GM12873 (cell line): Measurements from ENCODE around the gene SYNGR4.

Source experiments
- TF ChIP-seq, protein P1 (sequence below): IDR thresholded peaks from 2 replicates; pipeline ENCODE4 v1.5.1; 2012; ENCODE audit warnings: low read depth, mild to moderate bottlenecking, moderate library complexity, low read length, control low read depth; ENCODE audit not compliant: insufficient read depth; ENCODE audit errors: missing control alignments

The SYNGR4 gene

DNA sequence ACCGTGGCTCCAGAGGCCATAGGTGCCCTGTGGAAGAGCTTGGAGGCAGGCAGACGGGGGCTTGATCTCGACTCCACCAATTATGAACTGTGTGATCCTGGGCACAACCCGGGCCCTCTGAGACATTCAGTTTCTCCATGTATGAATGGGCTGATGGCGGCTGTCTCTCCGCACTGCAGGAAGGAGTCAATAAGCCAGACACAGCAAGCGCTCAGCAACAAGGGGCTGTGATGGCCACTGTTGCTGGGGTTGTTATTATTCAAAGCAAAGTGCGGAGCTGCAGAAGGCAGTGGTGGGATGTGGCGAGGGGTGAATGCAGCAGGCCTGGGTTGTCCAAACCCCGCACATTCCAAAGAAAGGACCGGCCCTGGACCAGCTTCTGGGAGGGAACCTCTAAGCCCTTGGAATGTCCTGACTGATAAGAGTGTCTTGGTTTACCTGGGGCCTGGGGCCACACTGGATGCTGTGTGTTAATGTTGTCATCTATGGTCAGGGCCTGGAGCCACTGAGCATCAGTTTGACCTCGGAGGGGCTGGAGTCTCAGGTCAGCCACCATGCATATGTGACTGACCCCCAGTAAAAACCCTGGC lies 8.7 kb upstream of the SYNGR4 start:
- TF ChIP-seq, protein P1, sequence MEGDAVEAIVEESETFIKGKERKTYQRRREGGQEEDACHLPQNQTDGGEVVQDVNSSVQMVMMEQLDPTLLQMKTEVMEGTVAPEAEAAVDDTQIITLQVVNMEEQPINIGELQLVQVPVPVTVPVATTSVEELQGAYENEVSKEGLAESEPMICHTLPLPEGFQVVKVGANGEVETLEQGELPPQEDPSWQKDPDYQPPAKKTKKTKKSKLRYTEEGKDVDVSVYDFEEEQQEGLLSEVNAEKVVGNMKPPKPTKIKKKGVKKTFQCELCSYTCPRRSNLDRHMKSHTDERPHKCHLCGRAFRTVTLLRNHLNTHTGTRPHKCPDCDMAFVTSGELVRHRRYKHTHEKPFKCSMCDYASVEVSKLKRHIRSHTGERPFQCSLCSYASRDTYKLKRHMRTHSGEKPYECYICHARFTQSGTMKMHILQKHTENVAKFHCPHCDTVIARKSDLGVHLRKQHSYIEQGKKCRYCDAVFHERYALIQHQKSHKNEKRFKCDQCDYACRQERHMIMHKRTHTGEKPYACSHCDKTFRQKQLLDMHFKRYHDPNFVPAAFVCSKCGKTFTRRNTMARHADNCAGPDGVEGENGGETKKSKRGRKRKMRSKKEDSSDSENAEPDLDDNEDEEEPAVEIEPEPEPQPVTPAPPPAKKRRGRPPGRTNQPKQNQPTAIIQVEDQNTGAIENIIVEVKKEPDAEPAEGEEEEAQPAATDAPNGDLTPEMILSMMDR: no peak

GRCh38 chr19:48359123-48359522 lies 5.0 kb upstream of the SYNGR4 start:
- TF ChIP-seq, protein P1: no peak

DNA sequence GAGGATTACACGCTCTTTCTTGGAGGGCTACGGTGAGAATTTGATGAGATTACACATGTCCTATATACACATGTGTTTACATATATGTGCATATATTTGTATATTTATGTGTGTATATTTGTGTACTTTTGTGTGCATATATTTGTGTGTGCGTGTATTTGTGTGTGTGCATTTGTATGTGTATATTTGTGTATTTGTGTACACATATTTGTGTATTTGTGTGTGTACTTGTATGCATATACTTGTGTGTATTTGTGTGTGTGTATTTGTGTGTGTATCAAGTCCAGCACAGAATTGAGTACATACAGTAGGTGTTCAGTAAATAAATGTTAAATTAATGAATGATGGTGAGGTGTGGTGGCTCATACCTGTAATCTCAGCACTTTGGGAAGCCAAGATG lies 2.3 kb upstream of the SYNGR4 start:
- TF ChIP-seq, protein P1: no peak

DNA sequence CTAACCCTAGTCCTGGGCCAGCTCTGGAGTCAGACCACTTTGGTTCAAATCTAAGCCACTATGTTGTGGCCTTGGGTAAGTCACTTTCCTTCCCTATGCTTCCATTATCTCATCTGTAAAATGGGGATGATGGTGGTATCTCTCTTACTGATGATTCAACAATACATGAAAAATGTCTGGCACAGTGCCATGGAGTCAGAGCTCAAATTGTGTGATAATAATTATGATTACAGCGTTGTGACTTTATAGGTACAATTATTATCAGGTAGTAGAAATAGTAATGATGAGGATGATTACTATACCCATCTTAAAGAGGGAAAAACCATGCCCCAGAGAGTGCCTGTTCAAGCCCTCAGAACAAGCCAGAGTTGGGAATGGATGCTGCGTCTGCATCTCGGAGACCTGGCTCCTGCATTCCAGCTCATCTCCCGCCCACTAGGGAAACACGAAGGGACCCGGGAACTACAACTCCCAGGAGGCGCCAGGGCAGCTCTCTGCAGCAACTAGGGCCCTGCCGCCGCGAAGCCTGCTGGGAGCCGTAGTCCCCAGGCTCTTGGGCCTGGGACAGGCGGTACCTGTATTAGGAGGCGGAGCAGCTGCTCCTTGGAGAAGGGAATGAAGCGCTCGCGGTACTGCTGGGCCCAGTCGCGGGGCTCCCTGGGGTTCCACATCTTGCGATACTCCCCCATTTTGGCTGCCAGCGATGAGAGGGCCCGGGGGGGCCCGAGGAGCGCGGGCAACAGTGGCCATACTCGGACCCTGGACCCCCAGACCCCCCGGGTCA lies 1.3 kb upstream of the SYNGR4 start:
- TF ChIP-seq, protein P1: no peak

DNA sequence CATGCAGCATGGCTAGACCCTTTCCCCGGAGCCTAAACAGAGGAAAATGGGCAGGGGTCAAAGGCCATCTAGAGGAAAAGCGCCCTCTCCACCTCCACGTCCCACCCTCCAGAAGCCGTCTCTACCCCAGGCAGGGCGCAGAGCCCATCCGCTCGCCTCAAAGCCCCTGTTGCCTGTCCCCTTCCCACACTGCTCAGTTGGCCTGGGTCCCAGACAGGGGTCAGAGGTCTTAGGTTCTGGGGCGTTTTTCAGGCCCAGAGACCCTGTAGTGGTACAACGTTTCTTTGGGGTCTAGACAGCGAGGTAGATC lies 712 bp upstream of the SYNGR4 start:
- TF ChIP-seq, protein P1: no peak

DNA sequence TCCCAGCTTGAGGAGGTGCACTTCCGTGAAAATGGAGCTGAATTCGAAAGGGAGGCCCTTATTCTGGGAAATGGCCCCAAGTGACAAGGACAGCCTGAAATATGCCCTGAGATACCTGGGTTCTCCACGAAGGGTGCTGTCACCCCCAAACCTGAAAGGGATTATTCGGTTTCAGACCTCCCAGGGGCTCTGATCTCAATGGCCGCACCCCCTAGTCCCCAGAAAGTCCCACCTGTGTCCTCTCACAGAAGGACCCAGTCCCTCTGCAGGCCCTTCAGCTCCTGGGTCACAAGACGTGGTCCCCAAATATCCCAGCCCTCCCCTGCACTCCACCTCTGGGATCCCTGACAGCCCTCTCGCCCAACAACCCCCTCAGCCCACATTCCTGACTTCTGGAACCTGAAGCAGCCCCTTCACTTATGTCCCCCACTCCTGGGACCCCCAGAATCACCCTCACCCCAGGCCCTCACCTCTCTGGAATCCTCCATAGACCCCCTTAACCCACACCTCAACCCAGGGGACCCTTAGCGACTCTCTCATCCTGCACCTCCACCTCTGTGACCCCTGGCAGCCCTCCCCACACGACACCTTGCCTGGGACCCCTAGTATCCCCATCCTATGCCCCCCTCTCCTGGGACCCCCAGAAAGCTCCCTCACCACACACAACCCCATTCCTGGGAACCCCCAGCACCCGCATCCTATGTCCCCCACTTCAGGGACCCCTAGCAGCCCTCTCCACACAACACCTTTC lies 606 bp downstream of the SYNGR4 start:
- TF ChIP-seq, protein P1: peak; percentile 21

GRCh38 chr19:48365602-48366001 lies 1.4 kb downstream of the SYNGR4 start:
- TF ChIP-seq, protein P1: no peak
